ENCODE data around the gene FOXO4. TPM values are rescaled to one million over a fixed set of nuclear protein-coding genes. Genes with fewer than 3 reads are reported as not detected.
A peak's percentile ranks its signal among the peaks of the same experiment; 100 is the strongest.

The FOXO4 gene
- total RNA-seq, 1 experiment from 2014 or later, result 14.7 TPM

DNA sequence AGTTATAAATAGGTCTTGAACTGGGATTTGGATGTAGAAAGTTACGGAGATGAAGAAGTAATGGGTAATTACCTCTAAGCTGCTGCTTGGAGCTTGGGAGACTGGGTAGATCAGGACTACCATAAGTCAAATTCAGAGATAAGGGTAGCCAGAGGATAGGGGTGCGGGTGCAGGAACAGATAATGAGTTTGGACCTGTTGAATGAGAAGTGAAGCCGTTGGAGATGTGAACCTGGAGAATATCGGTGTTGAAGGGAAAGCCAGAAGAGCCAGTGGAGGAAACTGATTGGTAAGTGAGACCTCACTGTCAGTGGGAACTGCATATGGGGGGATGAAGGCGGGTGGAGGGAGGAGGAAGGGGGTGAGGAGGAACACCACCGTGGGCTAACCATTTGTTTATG is 618 bp upstream of the FOXO4 start:
- Histone ChIP-seq H2AFZ (ENCODE audit: low read depth, low read length, poor library complexity, severe bottlenecking) (no peak overlapping the region), H3K9me3 (ENCODE audit: control insufficient read depth in 1 of 2, insufficient read depth in 1 of 2, low read depth in 1 of 2, low read length in 2 of 2) (no peaks in the 10 kb centered on the region), H3K4me1 (ENCODE audit: control insufficient read depth in 1 of 2, insufficient read depth in 2 of 2, low read length in 2 of 2) (peaks cover 0 to 14% of the 10 kb centered on the region in 2 experiments; a peak in 2 of 4 replicates), H3K9me2 (ENCODE audit: insufficient read depth) (no peaks in the 10 kb centered on the region), H3K79me2 (ENCODE audit: insufficient read depth, low read length) (no peaks in the 10 kb centered on the region), H3K4me3 (replicated peaks in 1 of 2; ENCODE audit: low read depth in 1 of 2, low read length in 2 of 2) (peak overlapping the region; percentile 54 to 64), H4K20me1 (ENCODE audit: insufficient read depth) (no peaks in the 10 kb centered on the region), H3K9ac (ENCODE audit: low read length) (peak overlapping the region; percentile 62), H3K27me3 (ENCODE audit: insufficient read depth, low read length) (no peaks in the 10 kb centered on the region), H3K4me2 (ENCODE audit: low read length) (peak overlapping the region; percentile 88), H3K27ac (ENCODE audit: low read depth, low read length) (no peak overlapping the region), H3K36me3 (ENCODE audit: control insufficient read depth in 1 of 2, insufficient read depth in 2 of 2, low read length in 2 of 2) (no peaks in the 10 kb centered on the region)
- CTCF ChIA-PET, result no interaction called here
- ATAC-seq (peak; percentile 5; the same call in 1 of the 2 replicates), DNase-seq (ENCODE audit: low read depth, low spot score) (no peak)
- POLR2A ChIA-PET, result no interaction called here
- TSS peak; percentile 90 for BruUV-seq (replicated peaks)
- RAD21 ChIA-PET (ENCODE audit: low non-redundant PET in 1 of 2, low total read pairs in 2 of 2, uncharacterized antibody in 2 of 2, unreplicated experiment in 2 of 2), result no interaction called here
- TF ChIP-seq, protein P1, sequence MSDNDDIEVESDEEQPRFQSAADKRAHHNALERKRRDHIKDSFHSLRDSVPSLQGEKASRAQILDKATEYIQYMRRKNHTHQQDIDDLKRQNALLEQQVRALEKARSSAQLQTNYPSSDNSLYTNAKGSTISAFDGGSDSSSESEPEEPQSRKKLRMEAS (IDR thresholded peaks at IDR 0.05), result no peak
- TF ChIP-seq TCF7L2 (IDR thresholded peaks at IDR 0.05; ENCODE audit: borderline replicate concordance, extremely low read depth, insufficient read depth, insufficient read length), result no peak
- TF ChIP-seq ZNF274 (IDR thresholded peaks at IDR 0.05; ENCODE audit: low read depth, low read length), result no peak
- no peak for TF ChIP-seq JUND (IDR thresholded peaks at IDR 0.05)
- TF ChIP-seq, protein P2, sequence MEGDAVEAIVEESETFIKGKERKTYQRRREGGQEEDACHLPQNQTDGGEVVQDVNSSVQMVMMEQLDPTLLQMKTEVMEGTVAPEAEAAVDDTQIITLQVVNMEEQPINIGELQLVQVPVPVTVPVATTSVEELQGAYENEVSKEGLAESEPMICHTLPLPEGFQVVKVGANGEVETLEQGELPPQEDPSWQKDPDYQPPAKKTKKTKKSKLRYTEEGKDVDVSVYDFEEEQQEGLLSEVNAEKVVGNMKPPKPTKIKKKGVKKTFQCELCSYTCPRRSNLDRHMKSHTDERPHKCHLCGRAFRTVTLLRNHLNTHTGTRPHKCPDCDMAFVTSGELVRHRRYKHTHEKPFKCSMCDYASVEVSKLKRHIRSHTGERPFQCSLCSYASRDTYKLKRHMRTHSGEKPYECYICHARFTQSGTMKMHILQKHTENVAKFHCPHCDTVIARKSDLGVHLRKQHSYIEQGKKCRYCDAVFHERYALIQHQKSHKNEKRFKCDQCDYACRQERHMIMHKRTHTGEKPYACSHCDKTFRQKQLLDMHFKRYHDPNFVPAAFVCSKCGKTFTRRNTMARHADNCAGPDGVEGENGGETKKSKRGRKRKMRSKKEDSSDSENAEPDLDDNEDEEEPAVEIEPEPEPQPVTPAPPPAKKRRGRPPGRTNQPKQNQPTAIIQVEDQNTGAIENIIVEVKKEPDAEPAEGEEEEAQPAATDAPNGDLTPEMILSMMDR (IDR thresholded peaks at IDR 0.05 in 2 of 3, conservative IDR thresholded peaks at IDR 0.05 in 1 of 3; ENCODE audit: borderline replicate concordance in 1 of 3, insufficient read depth in 1 of 3, low read depth in 2 of 3, low read length in 2 of 3), result no peak
- intact Hi-C loops (cut with micrococcal nuclease), result loop anchor here (5.0 kb wide), 1 partner anchor 82 kb away; no protein-coding TSS in a partner anchor
